Measurements from ENCODE around the gene MYLK4. TPM values are rescaled to one million over a fixed set of nuclear protein-coding genes. Genes with fewer than 3 reads are reported as not detected.

Gene MYLK4
- total RNA-seq, 2 donors from 2014 or later, result 0.20 to 0.35 TPM

GRCh38 chr6:2744778-2745177, 5.9 kb downstream of the MYLK4 start:
- Histone ChIP-seq H3K9me3 (no peaks in the 10 kb centered on the region), H3K4me1 (no peaks in the 10 kb centered on the region), H3K27me3 (no peaks in the 10 kb centered on the region), H3K4me3 (no peak overlapping the region), H3K9ac (ENCODE audit: low read depth in 2 of 2, low read length in 2 of 2) (no peak overlapping the region), H3K27ac (no peak overlapping the region), H3K36me3 (no peaks in the 10 kb centered on the region)
- no peak for DNase-seq
- no peak for TF ChIP-seq CTCF (IDR thresholded peaks at IDR 0.05)
- intact Hi-C loops (cut with DNase I), result loop anchor here (5.0 kb wide), 1 partner anchor 1147 kb away; no protein-coding TSS in a partner anchor

- no peaks in the 10 kb centered on the region for H3K4me1 ChIP-seq
- no peak for TF ChIP-seq CTCF (IDR thresholded peaks at IDR 0.05)
- DNase-seq, result no peak
- H3K27me3 ChIP-seq, result no peaks in the 10 kb centered on the region
- no peak overlapping the region for H3K27ac ChIP-seq
- H3K9me3 ChIP-seq, result no peaks in the 10 kb centered on the region
- H3K36me3 ChIP-seq, result no peaks in the 10 kb centered on the region
- no peak overlapping the region for H3K9ac ChIP-seq (ENCODE audit: low read depth in 2 of 2, low read length in 2 of 2)
- no peak overlapping the region for H3K4me3 ChIP-seq
- intact Hi-C loops (cut with DNase I), result no loop called here
Observed at GRCh38 chr6:2744209-2744771, 6.4 kb downstream of the MYLK4 start.

- TF ChIP-seq CTCF (IDR thresholded peaks at IDR 0.05), result no peak
- no peaks in the 10 kb centered on the region for H3K9me3 ChIP-seq
- H3K36me3 ChIP-seq, result no peaks in the 10 kb centered on the region
- DNase-seq, result no peak
- H3K9ac ChIP-seq (ENCODE audit: low read depth in 2 of 2, low read length in 2 of 2), result no peak overlapping the region
- H3K4me3 ChIP-seq, result no peak overlapping the region
- no peaks in the 10 kb centered on the region for H3K27me3 ChIP-seq
- no peak overlapping the region for H3K27ac ChIP-seq
- intact Hi-C loops (cut with DNase I), result no loop called here
- H3K4me1 ChIP-seq, result no peaks in the 10 kb centered on the region
Observed at GRCh38 chr6:2743280-2744208, 7.2 kb downstream of the MYLK4 start.

DNA sequence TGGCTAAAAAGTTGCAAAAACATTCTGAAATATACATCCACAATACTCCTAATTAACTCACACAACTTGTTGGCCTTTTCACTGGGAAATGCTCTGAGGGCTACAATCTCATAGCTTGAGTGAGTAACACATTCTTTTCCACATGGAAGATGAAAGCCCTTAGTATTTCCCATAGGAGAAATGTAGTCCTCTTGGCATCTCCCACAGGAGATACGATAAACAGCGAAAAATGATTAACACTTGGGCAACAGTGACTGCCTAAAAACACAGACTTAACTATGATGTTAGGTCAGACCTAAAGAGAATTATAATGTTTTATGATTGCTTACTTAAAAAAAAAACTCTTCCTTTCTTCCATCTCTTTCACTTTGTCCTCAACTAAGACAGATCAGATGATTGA, 9.0 kb downstream of the MYLK4 start:
- H3K4me3 ChIP-seq, result no peak overlapping the region
- H3K36me3 ChIP-seq, result no peaks in the 10 kb centered on the region
- no peaks in the 10 kb centered on the region for H3K4me1 ChIP-seq
- TF ChIP-seq CTCF (IDR thresholded peaks at IDR 0.05), result no peak
- no peaks in the 10 kb centered on the region for H3K9me3 ChIP-seq
- DNase-seq, result no peak
- intact Hi-C loops (cut with DNase I), result no loop called here
- no peak overlapping the region for H3K9ac ChIP-seq (ENCODE audit: low read depth in 2 of 2, low read length in 2 of 2)
- no peaks in the 10 kb centered on the region for H3K27me3 ChIP-seq
- H3K27ac ChIP-seq, result no peak overlapping the region

GRCh38 chr6:2740581-2740980, 10.1 kb downstream of the MYLK4 start:
- H3K4me1 ChIP-seq, result no peaks in the 10 kb centered on the region
- intact Hi-C loops (cut with DNase I), result no loop called here
- DNase-seq, result no peak
- no peaks in the 10 kb centered on the region for H3K36me3 ChIP-seq
- H3K9ac ChIP-seq (ENCODE audit: low read depth in 2 of 2, low read length in 2 of 2), result no peak overlapping the region
- H3K4me3 ChIP-seq, result no peak overlapping the region
- no peaks in the 10 kb centered on the region for H3K9me3 ChIP-seq
- no peak overlapping the region for H3K27ac ChIP-seq
- H3K27me3 ChIP-seq, result no peaks in the 10 kb centered on the region
- no peak for TF ChIP-seq CTCF (IDR thresholded peaks at IDR 0.05)
